Trophoblast cell (in vitro differentiated cells and primary cell): ENCODE data around the gene CDC25B.
A peak's percentile ranks its signal among the peaks of the same experiment; 100 is the strongest.

Experiments
- DNase-seq, 2 donors: peaks; one replicate each; pipeline ENCODE4 v3.0.0-alpha.2; 2016
- H2AFZ ChIP-seq: 2 replicates; pipeline ENCODE4 v1.6.1; 2013; ENCODE audit warnings: low read length, moderate library complexity, mild to moderate bottlenecking; ENCODE audit not compliant: insufficient read depth, poor library complexity
- H2AK5ac ChIP-seq: 2 replicates; pipeline ENCODE4 v1.6.1; 2013; ENCODE audit warnings: mild to moderate bottlenecking, low read length
- H2BK120ac ChIP-seq: 2 replicates; pipeline ENCODE4 v1.6.1; 2013; ENCODE audit warnings: low read length, mild to moderate bottlenecking, moderate library complexity; ENCODE audit not compliant: insufficient read depth, poor library complexity
- H2BK12ac ChIP-seq: 2 replicates; pipeline ENCODE4 v1.6.1; 2013; ENCODE audit warnings: mild to moderate bottlenecking, low read length, moderate library complexity
- H2BK5ac ChIP-seq: 2 replicates; pipeline ENCODE4 v1.6.1; 2013; ENCODE audit warnings: low read length, low read depth, moderate library complexity, mild to moderate bottlenecking; ENCODE audit not compliant: poor library complexity
- H3K14ac ChIP-seq: 2 replicates; pipeline ENCODE4 v1.6.1; 2013; ENCODE audit warnings: mild to moderate bottlenecking, low read length
- H3K18ac ChIP-seq: 2 replicates; pipeline ENCODE4 v1.6.1; 2013; ENCODE audit warnings: mild to moderate bottlenecking, low read length
- H3K23ac ChIP-seq: 2 replicates; pipeline ENCODE4 v1.6.1; 2013; ENCODE audit warnings: low read length
- H3K27ac ChIP-seq: 2 replicates; pipeline ENCODE4 v1.5.1; 2013; ENCODE audit warnings: low read depth, mild to moderate bottlenecking, inconsistent platforms, low read length, moderate library complexity
- H3K27me3 ChIP-seq: 2 replicates; pipeline ENCODE4 v1.6.1; 2013; ENCODE audit warnings: inconsistent platforms, mild to moderate bottlenecking, low read length, moderate library complexity; ENCODE audit not compliant: insufficient read depth
- H3K36me3 ChIP-seq, 2 experiments: 1 replicate in 1 of 2; 2 replicates in 1 of 2; pipeline ENCODE4 v1.6.1; 2013; ENCODE audit warnings: low read length in 2 of 2, mild to moderate bottlenecking in 2 of 2, moderate library complexity in 1 of 2; ENCODE audit not compliant: insufficient read depth in 2 of 2, control insufficient read depth in 1 of 2
- H3K4ac ChIP-seq: 2 replicates; pipeline ENCODE4 v1.6.1; 2013; ENCODE audit warnings: low read depth, mild to moderate bottlenecking, low read length, moderate library complexity
- H3K4me1 ChIP-seq, 2 experiments: 1 replicate in 1 of 2; 2 replicates in 1 of 2; pipeline ENCODE4 v1.6.1; 2013; ENCODE audit warnings: low read length in 2 of 2, mild to moderate bottlenecking in 2 of 2, moderate library complexity in 1 of 2; ENCODE audit not compliant: insufficient read depth in 2 of 2, control insufficient read depth in 1 of 2
- H3K4me2 ChIP-seq: 2 replicates; pipeline ENCODE4 v1.6.1; 2013; ENCODE audit warnings: inconsistent platforms, mild to moderate bottlenecking, low read length, moderate library complexity
- H3K4me3 ChIP-seq: 2 replicates; pipeline ENCODE4 v1.5.1; 2013; ENCODE audit warnings: mild to moderate bottlenecking, low read depth, low read length, inconsistent platforms
- H3K79me1 ChIP-seq: one replicate; pipeline ENCODE4 v1.6.1; 2013; ENCODE audit warnings: low read length
- H3K79me2 ChIP-seq: 2 replicates; pipeline ENCODE4 v1.6.1; 2013; ENCODE audit warnings: low read length, mild to moderate bottlenecking; ENCODE audit not compliant: control insufficient read depth, insufficient read depth, poor library complexity
- H3K9ac ChIP-seq: 2 replicates; pipeline ENCODE4 v1.6.1; 2013; ENCODE audit warnings: mild to moderate bottlenecking, low read length
- H3K9me3 ChIP-seq: 2 replicates; pipeline ENCODE4 v1.6.1; 2013; ENCODE audit warnings: low read depth, mild to moderate bottlenecking, control low read depth, inconsistent platforms, low read length; ENCODE audit not compliant: insufficient read depth
- H4K12ac ChIP-seq: 2 replicates; pipeline ENCODE4 v1.6.1; 2013; ENCODE audit warnings: low read depth, mild to moderate bottlenecking, low read length, moderate library complexity
- H4K8ac ChIP-seq: 2 replicates; pipeline ENCODE4 v1.6.1; 2013; ENCODE audit warnings: low read depth, mild to moderate bottlenecking, low read length, moderate library complexity
- H4K91ac ChIP-seq: one replicate; pipeline ENCODE4 v1.6.1; 2013; ENCODE audit warnings: low read depth, mild to moderate bottlenecking, low read length, moderate library complexity
- WGBS: extraction: QIAGEN DNeasy Blood & Tissue Kit; methylation state at CpG from one replicate; pipeline ENCODE4 v1.1.7; 2013; ENCODE audit warnings: missing lambda C conversion rate; ENCODE audit not compliant: insufficient read length, insufficient coverage; ENCODE audit errors: extremely low coverage; 5-methylcytosine and 5-hydroxymethylcytosine counted together

Gene CDC25B

GRCh38 chr20:3749689-3750531 lies 46.2 kb upstream of the CDC25B start:
- H4K12ac ChIP-seq: no peak overlapping the region
- H3K14ac ChIP-seq: no peak overlapping the region
- no peaks in the 10 kb centered on the region for H3K79me2 ChIP-seq
- no peak overlapping the region for H2BK12ac ChIP-seq
- H4K8ac ChIP-seq: no peak overlapping the region
- peaks cover 3 to 5% of the 10 kb centered on the region in 2 experiments for H3K4me1 ChIP-seq
- peaks cover 36% of the 10 kb centered on the region for H3K27me3 ChIP-seq
- no peak overlapping the region for H2BK120ac ChIP-seq
- H3K9ac ChIP-seq: no peak overlapping the region
- H2BK5ac ChIP-seq: no peak overlapping the region
- peaks cover 11% of the 10 kb centered on the region for H3K9me3 ChIP-seq
- H3K36me3 ChIP-seq: no peaks in the 10 kb centered on the region
- no peaks in the 10 kb centered on the region for H3K79me1 ChIP-seq
- no peak overlapping the region for H3K27ac ChIP-seq
- H3K4ac ChIP-seq: no peak overlapping the region
- H2AFZ ChIP-seq: peak overlapping the region; percentile 37
- WGBS: no CpG with 5 or more reads among the region's 72 CpGs
- H3K4me3 ChIP-seq: no peak overlapping the region
- peak in 1 of 2 donors; percentile 41 for DNase-seq
- peak overlapping the region; percentile 13 for H3K4me2 ChIP-seq
- no peak overlapping the region for H4K91ac ChIP-seq
- H3K18ac ChIP-seq: no peak overlapping the region
- no peak overlapping the region for H3K23ac ChIP-seq
- no peak overlapping the region for H2AK5ac ChIP-seq

GRCh38 chr20:3751305-3751674 lies 44.8 kb upstream of the CDC25B start:
- H3K9ac ChIP-seq: no peak overlapping the region
- H4K91ac ChIP-seq: no peak overlapping the region
- no peak overlapping the region for H4K8ac ChIP-seq
- H3K14ac ChIP-seq: no peak overlapping the region
- no peak overlapping the region for H3K27ac ChIP-seq
- WGBS: no CpG with 5 or more reads among the region's 31 CpGs
- no peak overlapping the region for H2AK5ac ChIP-seq
- no peak for DNase-seq
- no peak overlapping the region for H3K18ac ChIP-seq
- no peak overlapping the region for H4K12ac ChIP-seq
- no peak overlapping the region for H2BK12ac ChIP-seq
- H3K36me3 ChIP-seq: no peaks in the 10 kb centered on the region
- H2AFZ ChIP-seq: no peak overlapping the region
- H2BK120ac ChIP-seq: no peak overlapping the region
- H3K27me3 ChIP-seq: peaks cover 36% of the 10 kb centered on the region
- peak overlapping the region; percentile 60 for H3K4me2 ChIP-seq
- H3K23ac ChIP-seq: no peak overlapping the region
- no peak overlapping the region for H2BK5ac ChIP-seq
- no peak overlapping the region for H3K4me3 ChIP-seq
- H3K79me2 ChIP-seq: no peaks in the 10 kb centered on the region
- no peaks in the 10 kb centered on the region for H3K79me1 ChIP-seq
- H3K4ac ChIP-seq: no peak overlapping the region
- H3K9me3 ChIP-seq: peaks cover 8% of the 10 kb centered on the region
- H3K4me1 ChIP-seq: peaks cover 3 to 5% of the 10 kb centered on the region in 2 experiments

GRCh38 chr20:3751675-3752385 lies 44.3 kb upstream of the CDC25B start:
- Histone ChIP-seq H4K8ac (no peak overlapping the region), H2AK5ac (no peak overlapping the region), H3K79me2 (no peaks in the 10 kb centered on the region), H3K4me1 (peaks cover 3 to 5% of the 10 kb centered on the region in 2 experiments), H3K14ac (no peak overlapping the region), H3K9me3 (peaks cover 8% of the 10 kb centered on the region), H3K27ac (no peak overlapping the region), H3K4me3 (peak overlapping the region; percentile 63), H2BK5ac (no peak overlapping the region), H3K4me2 (peak overlapping the region; percentile 60), H3K27me3 (peaks cover 36% of the 10 kb centered on the region), H2BK120ac (no peak overlapping the region), H3K79me1 (no peaks in the 10 kb centered on the region), H3K23ac (no peak overlapping the region), H3K36me3 (no peaks in the 10 kb centered on the region), H4K12ac (no peak overlapping the region), H2AFZ (no peak overlapping the region), H4K91ac (no peak overlapping the region), H2BK12ac (no peak overlapping the region), H3K4ac (no peak overlapping the region), H3K18ac (no peak overlapping the region), H3K9ac (no peak overlapping the region)
- peak in 1 of 2 donors; percentile 47 for DNase-seq
- WGBS: no CpG with 5 or more reads among the region's 95 CpGs

- no CpG with 5 or more reads among the region's 13 CpGs for WGBS
- Histone ChIP-seq H3K79me2 (no peaks in the 10 kb centered on the region), H4K12ac (no peak overlapping the region), H3K9ac (no peak overlapping the region), H4K8ac (no peak overlapping the region), H3K18ac (no peak overlapping the region), H3K23ac (no peak overlapping the region), H2BK12ac (no peak overlapping the region), H3K9me3 (peaks cover 8% of the 10 kb centered on the region), H2AFZ (no peak overlapping the region), H2BK120ac (no peak overlapping the region), H3K4me3 (no peak overlapping the region), H3K36me3 (no peaks in the 10 kb centered on the region), H3K27ac (no peak overlapping the region), H3K4me2 (peak overlapping the region; percentile 60), H2AK5ac (no peak overlapping the region), H2BK5ac (no peak overlapping the region), H4K91ac (no peak overlapping the region), H3K14ac (no peak overlapping the region), H3K79me1 (no peaks in the 10 kb centered on the region), H3K4ac (no peak overlapping the region), H3K27me3 (peaks cover 36% of the 10 kb centered on the region), H3K4me1 (peaks cover 3 to 5% of the 10 kb centered on the region in 2 experiments)
- DNase-seq: peak in 1 of 2 donors; percentile 27
Measured at GRCh38 chr20:3752386-3752759, 43.7 kb upstream of the CDC25B start.
